Stimulated activated CD4-positive, alpha-beta T cell treated with anti-CD3 and anti-CD28 coated beads, Interleukin-4, amount 100 ng/mL, for 24 hours (primary cell): ENCODE measurements around the gene APOBEC3C.
A peak's percentile ranks its signal among the peaks of the same experiment; 100 is the strongest.
"Not testable (repeated sequence)": the region's sequence is repeated elsewhere in the genome, so short reads cannot be mapped to it uniquely, and the experiment has no call there.

ENCODE experiments used
- DNase-seq: peaks from one replicate; pipeline ENCODE4 v3.0.0-alpha.2; 2020

Gene APOBEC3C

GRCh38 chr22:39024519-39025308, 10.7 kb downstream of the APOBEC3C start:
- DNase-seq, result no peak

GRCh38 chr22:39026509-39027150, 12.6 kb downstream of the APOBEC3C start:
- DNase-seq, result no peak

GRCh38 chr22:39027717-39028116, 13.7 kb downstream of the APOBEC3C start:
- no peak for DNase-seq

GRCh38 chr22:39028281-39028680, 14.2 kb downstream of the APOBEC3C start:
- DNase-seq, result no peak

GRCh38 chr22:39029227-39029626, 15.2 kb downstream of the APOBEC3C start:
- DNase-seq, result no peak

- no peak for DNase-seq
Observed at GRCh38 chr22:39030705-39031104, 16.6 kb downstream of the APOBEC3C start.

- not testable (repeated sequence) for DNase-seq
Observed at GRCh38 chr22:39031434-39032295, 17.6 kb downstream of the APOBEC3C start.

- DNase-seq, result not testable (repeated sequence)
Observed at GRCh38 chr22:39037071-39037470, 23.0 kb downstream of the APOBEC3C start.

- DNase-seq, result no peak
Observed at GRCh38 chr22:39039306-39040126, 25.5 kb downstream of the APOBEC3C start.

- DNase-seq, result not testable (repeated sequence)
Observed at GRCh38 chr22:39040155-39040537, 26.1 kb downstream of the APOBEC3C start.

GRCh38 chr22:39040538-39041296, 26.7 kb downstream of the APOBEC3C start, which contains the start of gene APOBEC3F:
APOBEC3F (plus strand) TSS chr22:39040864; CDS start chr22:39040961, 97 bp downstream.
- DNase-seq, result peak; percentile 69

GRCh38 chr22:39041908-39042307, 27.9 kb downstream of the APOBEC3C start:
- DNase-seq, result no peak

- DNase-seq, result not testable (repeated sequence)
Observed at GRCh38 chr22:39043063-39043462, 29.0 kb downstream of the APOBEC3C start.

- not testable (repeated sequence) for DNase-seq
Observed at GRCh38 chr22:39045136-39045535, 31.1 kb downstream of the APOBEC3C start.

GRCh38 chr22:39049486-39049885, 35.4 kb downstream of the APOBEC3C start:
- DNase-seq, result not testable (repeated sequence)

- not testable (repeated sequence) for DNase-seq
Observed at GRCh38 chr22:39051844-39052495, 37.9 kb downstream of the APOBEC3C start.

- no peak for DNase-seq
Observed at GRCh38 chr22:39055658-39056057, 41.6 kb downstream of the APOBEC3C start.

- not testable (repeated sequence) for DNase-seq
Observed at GRCh38 chr22:39061290-39061689, 47.2 kb downstream of the APOBEC3C start.

- DNase-seq, result not testable (repeated sequence)
Observed at GRCh38 chr22:39061951-39062350, 47.9 kb downstream of the APOBEC3C start.

- not testable (repeated sequence) for DNase-seq
Observed at GRCh38 chr22:39063904-39064303, 49.8 kb downstream of the APOBEC3C start.
